RCC 7860 (cell line): Measurements from ENCODE around the gene CARNS1.
"Not testable (repeated sequence)": the region's sequence is repeated elsewhere in the genome, so short reads cannot be mapped to it uniquely, and the experiment has no call there.

ENCODE experiments used
- DNase-seq: peaks from one replicate; pipeline ENCODE4 v3.0.0-alpha.2; 2015; ENCODE audit warnings: low spot score
- FAIRE-seq: peaks from 2 replicates; lab custom pipeline; 2012; peaks lifted over from hg19 to GRCh38; lab: Jason Lieb, UNC

The CARNS1 gene

GRCh38 chr11:67423891-67424613 is 8.6 kb downstream of the CARNS1 start:
- FAIRE-seq (no peak), DNase-seq (no peak)

GRCh38 chr11:67427364-67427859 is 11.9 kb downstream of the CARNS1 start:
- FAIRE-seq, DNase-seq: not testable (repeated sequence)

- FAIRE-seq: no peak
- peak; percentile 86 for DNase-seq
These were observed 12.8 kb downstream of the CARNS1 start, which contains the start of gene RPS6KB2 for GRCh38 chr11:67428052-67429001. Gene RPS6KB2 (plus strand): TSS chr11:67428494. CDS start chr11:67428546, 52 bp downstream.

- DNase-seq: no peak
- FAIRE-seq: no peak
These were observed 13.7 kb downstream of the CARNS1 start for GRCh38 chr11:67429038-67429668.

- no peak for FAIRE-seq
These were observed 14.2 kb downstream of the CARNS1 start for GRCh38 chr11:67429722-67430121.

GRCh38 chr11:67431346-67432249 is 16.1 kb downstream of the CARNS1 start:
- DNase-seq: no peak

More at GRCh38 chr11:67429722-67430121, 14.2 kb downstream of the CARNS1 start:
- no peak for DNase-seq

GRCh38 chr11:67432655-67433349 is 17.3 kb downstream of the CARNS1 start:
- DNase-seq (no peak), FAIRE-seq (no peak)

More at GRCh38 chr11:67431346-67432249, 16.1 kb downstream of the CARNS1 start:
- no peak for FAIRE-seq

- no peak for DNase-seq
- FAIRE-seq: no peak
These were observed 18.3 kb downstream of the CARNS1 start for GRCh38 chr11:67433536-67434394.

- FAIRE-seq (no peak), DNase-seq (no peak)
These were observed 19.0 kb downstream of the CARNS1 start for GRCh38 chr11:67434395-67434881.

GRCh38 chr11:67435031-67435726 is 19.7 kb downstream of the CARNS1 start:
- no peak for FAIRE-seq

GRCh38 chr11:67435727-67436458 is 20.4 kb downstream of the CARNS1 start:
- DNase-seq (no peak), FAIRE-seq (no peak)

More at GRCh38 chr11:67435031-67435726, 19.7 kb downstream of the CARNS1 start:
- DNase-seq: no peak

- FAIRE-seq (no peak), DNase-seq (no peak)
These were observed 21.1 kb downstream of the CARNS1 start for GRCh38 chr11:67436459-67437081.

GRCh38 chr11:67437082-67437808 is 21.8 kb downstream of the CARNS1 start, which contains the start of gene PTPRCAP:
Gene PTPRCAP (minus strand): TSS chr11:67437682. CDS start chr11:67437619, 63 bp downstream.
- no peak for DNase-seq

GRCh38 chr11:67437809-67438157 is 22.3 kb downstream of the CARNS1 start:
- no peak for FAIRE-seq
- DNase-seq: no peak

More at GRCh38 chr11:67437082-67437808, 21.8 kb downstream of the CARNS1 start, which contains the start of gene PTPRCAP:
- FAIRE-seq: no peak

GRCh38 chr11:67438158-67438902 is 22.9 kb downstream of the CARNS1 start:
- FAIRE-seq: no peak
- no peak for DNase-seq
